ENCODE data around the gene SON. TPM values are rescaled to one million over a fixed set of nuclear protein-coding genes. Genes with fewer than 3 reads are reported as not detected.
"Not testable (repeated sequence)": the region's sequence is repeated elsewhere in the genome, so short reads cannot be mapped to it uniquely, and the experiment has no call there.

Gene SON
- total and polyA plus RNA-seq, 2 of the 13 experiments (the other 11 are each of a cell fraction or from before 2014, with no cell fraction given), result 61.3 to 78.3 TPM

DNA sequence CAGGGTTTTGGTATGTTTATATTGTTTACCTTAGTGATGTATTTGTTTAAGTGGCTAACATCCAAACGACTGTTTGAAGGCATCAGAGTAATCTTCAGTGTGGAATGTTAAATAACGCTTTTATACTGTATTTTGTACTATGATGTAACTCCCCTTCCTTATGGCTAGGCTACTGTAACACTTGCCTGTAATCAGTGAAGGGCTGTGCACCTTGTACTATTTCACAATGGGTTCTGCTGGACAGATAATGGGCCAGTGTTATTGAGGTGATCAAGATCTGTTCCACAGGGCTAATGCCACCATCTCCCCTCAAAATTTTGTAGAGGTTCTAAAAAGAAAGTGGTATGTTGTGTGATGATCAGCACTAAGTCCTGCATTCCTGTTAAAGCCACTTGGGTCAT lies 33.9 kb downstream of the SON start (continued):
- TF ChIP-seq, protein P1, sequence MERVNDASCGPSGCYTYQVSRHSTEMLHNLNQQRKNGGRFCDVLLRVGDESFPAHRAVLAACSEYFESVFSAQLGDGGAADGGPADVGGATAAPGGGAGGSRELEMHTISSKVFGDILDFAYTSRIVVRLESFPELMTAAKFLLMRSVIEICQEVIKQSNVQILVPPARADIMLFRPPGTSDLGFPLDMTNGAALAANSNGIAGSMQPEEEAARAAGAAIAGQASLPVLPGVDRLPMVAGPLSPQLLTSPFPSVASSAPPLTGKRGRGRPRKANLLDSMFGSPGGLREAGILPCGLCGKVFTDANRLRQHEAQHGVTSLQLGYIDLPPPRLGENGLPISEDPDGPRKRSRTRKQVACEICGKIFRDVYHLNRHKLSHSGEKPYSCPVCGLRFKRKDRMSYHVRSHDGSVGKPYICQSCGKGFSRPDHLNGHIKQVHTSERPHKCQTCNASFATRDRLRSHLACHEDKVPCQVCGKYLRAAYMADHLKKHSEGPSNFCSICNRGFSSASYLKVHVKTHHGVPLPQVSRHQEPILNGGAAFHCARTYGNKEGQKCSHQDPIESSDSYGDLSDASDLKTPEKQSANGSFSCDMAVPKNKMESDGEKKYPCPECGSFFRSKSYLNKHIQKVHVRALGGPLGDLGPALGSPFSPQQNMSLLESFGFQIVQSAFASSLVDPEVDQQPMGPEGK (CRISPR knock-in tag; IDR thresholded peaks at IDR 0.05), result peak; percentile 61
- TF ChIP-seq IRF2 (CRISPR knock-in tag; IDR thresholded peaks at IDR 0.05) (peak; percentile 74; the same call in 1 of the 2 replicates), SP5 (CRISPR knock-in tag; IDR thresholded peaks at IDR 0.05; ENCODE audit: borderline replicate concordance, low read depth) (peak; percentile 54; the same call in 1 of the 2 replicates), SMAD3 (CRISPR knock-in tag; IDR thresholded peaks at IDR 0.05) (peak; percentile 86; the same call in 1 of the 2 replicates), GATA4 (IDR thresholded peaks at IDR 0.05; ENCODE audit: borderline replicate concordance, low read depth) (peak; percentile 77; the same call in 1 of the 2 replicates), HDAC2 (CRISPR knock-in tag; IDR thresholded peaks at IDR 0.05) (peak; percentile 93), RARA (CRISPR knock-in tag; IDR thresholded peaks at IDR 0.05) (peak; percentile 86), THAP11 (CRISPR knock-in tag; IDR thresholded peaks at IDR 0.05) (peak; percentile 72), NONO (CRISPR knock-in tag; conservative IDR thresholded peaks at IDR 0.05) (0 out of 2 replicates have a peak, but pooled peaks have one; percentile 39), ZNF614 (CRISPR knock-in tag; IDR thresholded peaks at IDR 0.05; ENCODE audit: borderline replicate concordance) (peak; percentile 96), KLF11 (CRISPR knock-in tag; IDR thresholded peaks at IDR 0.05) (peak; percentile 86; the same call in 1 of the 2 replicates), DPF2 (CRISPR knock-in tag; IDR thresholded peaks at IDR 0.05; ENCODE audit: borderline replicate concordance, low read depth) (peak; percentile 93), HDAC1 (CRISPR knock-in tag; IDR thresholded peaks at IDR 0.05) (peak; percentile 60), SATB2 (CRISPR knock-in tag; IDR thresholded peaks at IDR 0.05) (peak; percentile 66; the same call in 1 of the 2 replicates), HNF4A (CRISPR knock-in tag; IDR thresholded peaks at IDR 0.05) (peak; percentile 99), KAT8 (CRISPR knock-in tag; IDR thresholded peaks at IDR 0.05) (peak; percentile 65; the same call in 1 of the 2 replicates), ATF7 (IDR thresholded peaks at IDR 0.05) (peak; percentile 83), ATF7 (CRISPR knock-in tag; IDR thresholded peaks at IDR 0.05) (peak; percentile 35; the same call in 1 of the 2 replicates)
- TF ChIP-seq, protein P2, sequence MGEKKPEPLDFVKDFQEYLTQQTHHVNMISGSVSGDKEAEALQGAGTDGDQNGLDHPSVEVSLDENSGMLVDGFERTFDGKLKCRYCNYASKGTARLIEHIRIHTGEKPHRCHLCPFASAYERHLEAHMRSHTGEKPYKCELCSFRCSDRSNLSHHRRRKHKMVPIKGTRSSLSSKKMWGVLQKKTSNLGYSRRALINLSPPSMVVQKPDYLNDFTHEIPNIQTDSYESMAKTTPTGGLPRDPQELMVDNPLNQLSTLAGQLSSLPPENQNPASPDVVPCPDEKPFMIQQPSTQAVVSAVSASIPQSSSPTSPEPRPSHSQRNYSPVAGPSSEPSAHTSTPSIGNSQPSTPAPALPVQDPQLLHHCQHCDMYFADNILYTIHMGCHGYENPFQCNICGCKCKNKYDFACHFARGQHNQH (CRISPR knock-in tag; IDR thresholded peaks at IDR 0.05), result peak; percentile 58; the same call in 1 of the 2 replicates
- TF ChIP-seq NONO (IDR thresholded peaks at IDR 0.05), result not testable (repeated sequence)
- TF ChIP-seq, protein P3, sequence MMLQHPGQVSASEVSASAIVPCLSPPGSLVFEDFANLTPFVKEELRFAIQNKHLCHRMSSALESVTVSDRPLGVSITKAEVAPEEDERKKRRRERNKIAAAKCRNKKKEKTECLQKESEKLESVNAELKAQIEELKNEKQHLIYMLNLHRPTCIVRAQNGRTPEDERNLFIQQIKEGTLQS (CRISPR knock-in tag; IDR thresholded peaks at IDR 0.05), result peak; percentile 74; the same call in 1 of the 2 replicates
- TF ChIP-seq, protein P4, sequence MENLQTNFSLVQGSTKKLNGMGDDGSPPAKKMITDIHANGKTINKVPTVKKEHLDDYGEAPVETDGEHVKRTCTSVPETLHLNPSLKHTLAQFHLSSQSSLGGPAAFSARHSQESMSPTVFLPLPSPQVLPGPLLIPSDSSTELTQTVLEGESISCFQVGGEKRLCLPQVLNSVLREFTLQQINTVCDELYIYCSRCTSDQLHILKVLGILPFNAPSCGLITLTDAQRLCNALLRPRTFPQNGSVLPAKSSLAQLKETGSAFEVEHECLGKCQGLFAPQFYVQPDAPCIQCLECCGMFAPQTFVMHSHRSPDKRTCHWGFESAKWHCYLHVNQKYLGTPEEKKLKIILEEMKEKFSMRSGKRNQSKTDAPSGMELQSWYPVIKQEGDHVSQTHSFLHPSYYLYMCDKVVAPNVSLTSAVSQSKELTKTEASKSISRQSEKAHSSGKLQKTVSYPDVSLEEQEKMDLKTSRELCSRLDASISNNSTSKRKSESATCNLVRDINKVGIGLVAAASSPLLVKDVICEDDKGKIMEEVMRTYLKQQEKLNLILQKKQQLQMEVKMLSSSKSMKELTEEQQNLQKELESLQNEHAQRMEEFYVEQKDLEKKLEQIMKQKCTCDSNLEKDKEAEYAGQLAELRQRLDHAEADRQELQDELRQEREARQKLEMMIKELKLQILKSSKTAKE (CRISPR knock-in tag; IDR thresholded peaks at IDR 0.05; ENCODE audit: borderline replicate concordance), result peak; percentile 28; the same call in 1 of the 2 replicates
- TF ChIP-seq, protein P5, sequence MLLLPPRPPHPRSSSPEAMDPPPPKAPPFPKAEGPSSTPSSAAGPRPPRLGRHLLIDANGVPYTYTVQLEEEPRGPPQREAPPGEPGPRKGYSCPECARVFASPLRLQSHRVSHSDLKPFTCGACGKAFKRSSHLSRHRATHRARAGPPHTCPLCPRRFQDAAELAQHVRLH (CRISPR knock-in tag; IDR thresholded peaks at IDR 0.05; ENCODE audit: borderline replicate concordance, low read depth), result peak; percentile 43; the same call in 1 of the 2 replicates
- TF ChIP-seq, protein P6, sequence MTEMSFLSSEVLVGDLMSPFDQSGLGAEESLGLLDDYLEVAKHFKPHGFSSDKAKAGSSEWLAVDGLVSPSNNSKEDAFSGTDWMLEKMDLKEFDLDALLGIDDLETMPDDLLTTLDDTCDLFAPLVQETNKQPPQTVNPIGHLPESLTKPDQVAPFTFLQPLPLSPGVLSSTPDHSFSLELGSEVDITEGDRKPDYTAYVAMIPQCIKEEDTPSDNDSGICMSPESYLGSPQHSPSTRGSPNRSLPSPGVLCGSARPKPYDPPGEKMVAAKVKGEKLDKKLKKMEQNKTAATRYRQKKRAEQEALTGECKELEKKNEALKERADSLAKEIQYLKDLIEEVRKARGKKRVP (CRISPR knock-in tag; IDR thresholded peaks at IDR 0.05), result peak in 1 of 2 experiments; percentile 93; a peak in 2 of 4 replicates

Measured in HepG2 (cell line).